Stimulated activated CD8-positive, alpha-beta memory T cell treated with anti-CD3 and anti-CD28 coated beads, Interleukin-4, amount 100 ng/mL, for 24 hours (primary cell): ENCODE results near the gene KYAT1.
"Not testable (repeated sequence)": the region's sequence is repeated elsewhere in the genome, so short reads cannot be mapped to it uniquely, and the experiment has no call there.

Experiments used
- DNase-seq: peaks from one replicate; pipeline ENCODE4 v3.0.0-alpha.2; 2020; ENCODE audit warnings: low read depth

The KYAT1 gene

GRCh38 chr9:128885376-128885775 lies 3.6 kb upstream of the KYAT1 start:
- no peak for DNase-seq

DNA sequence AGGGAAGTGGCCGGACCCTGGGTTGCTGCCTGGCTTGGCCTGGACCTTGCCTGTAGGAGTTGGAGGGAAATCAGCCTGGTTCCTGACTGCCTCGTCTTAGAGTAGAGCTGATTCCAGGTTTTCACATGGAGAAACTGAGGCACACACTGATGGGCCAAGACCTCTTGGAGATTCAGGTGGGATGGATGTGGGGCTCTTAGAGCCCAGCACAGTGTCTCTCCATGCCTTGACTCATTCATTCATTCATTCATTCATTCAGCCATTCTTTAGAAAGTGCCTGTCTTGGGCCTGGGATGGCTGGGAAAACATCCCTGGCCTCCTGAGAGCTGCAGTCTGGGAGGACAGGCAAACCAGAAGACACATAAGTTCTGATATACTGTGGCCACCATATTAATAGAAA lies 2.4 kb upstream of the KYAT1 start:
- DNase-seq = no peak

DNA sequence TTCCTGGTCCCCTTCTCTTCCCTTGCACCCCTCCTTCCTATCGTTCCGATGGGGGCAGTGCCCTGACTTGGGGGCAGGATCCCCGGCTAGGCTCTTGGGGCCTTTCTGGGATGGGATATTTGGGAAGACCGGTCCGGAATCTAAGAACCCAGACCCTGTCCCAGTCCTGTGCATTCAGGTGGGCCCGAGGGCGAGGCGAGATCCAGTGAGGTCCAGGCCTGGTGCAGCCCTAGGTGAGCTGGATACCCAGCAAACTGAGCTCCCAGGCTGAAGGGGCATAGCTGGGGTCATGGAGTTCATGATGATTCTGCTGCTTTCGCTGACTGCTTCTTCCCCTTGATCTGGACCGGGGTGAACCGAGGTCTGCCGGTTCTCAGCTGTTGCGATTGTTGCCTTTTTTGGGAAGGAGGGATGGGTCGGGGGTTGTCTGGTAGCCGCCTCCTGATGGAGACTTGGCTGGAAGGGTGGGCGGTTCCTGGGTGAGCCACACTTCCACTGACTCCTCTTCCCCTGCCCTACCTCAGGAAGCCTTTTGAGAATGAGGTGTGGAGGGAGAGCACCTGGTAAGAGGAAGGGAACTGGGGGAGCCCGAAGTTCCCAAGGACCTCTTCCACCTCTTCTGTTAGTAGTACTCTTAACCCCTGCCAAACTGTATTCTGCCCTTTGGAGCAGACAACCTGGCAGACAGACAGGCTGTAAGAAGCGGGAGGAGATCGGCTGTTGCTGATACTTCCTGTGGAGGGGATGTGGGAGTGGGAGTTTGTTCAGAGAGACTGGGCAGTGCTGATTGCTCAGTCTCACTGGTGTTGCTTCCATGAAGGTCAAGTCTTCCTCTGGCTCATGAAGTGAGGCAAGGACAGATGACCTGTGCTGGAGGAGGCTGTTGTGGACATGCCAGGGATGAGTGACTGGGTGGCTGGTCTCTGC lies 1.2 kb upstream of the KYAT1 start:
- DNase-seq = no peak

GRCh38 chr9:128877852-128878251 lies 3.9 kb downstream of the KYAT1 start:
- DNase-seq = no peak

DNA sequence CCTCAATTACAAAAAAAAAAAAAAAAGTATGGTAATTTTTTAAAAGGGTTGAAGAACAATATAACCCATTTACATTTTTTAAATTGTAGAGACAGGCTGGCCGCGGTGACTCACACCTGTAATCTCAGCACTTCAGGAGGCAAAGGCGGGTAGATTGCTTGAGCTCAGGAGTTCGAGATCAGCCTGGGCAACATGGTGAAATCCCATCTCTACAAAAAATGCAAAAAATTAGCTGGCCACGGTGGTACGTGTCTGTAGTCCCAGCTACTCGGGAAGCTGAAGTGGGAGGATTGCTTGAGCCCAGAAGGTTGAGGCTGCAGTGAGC lies 10.8 kb downstream of the KYAT1 start:
- DNase-seq = not testable (repeated sequence)

DNA sequence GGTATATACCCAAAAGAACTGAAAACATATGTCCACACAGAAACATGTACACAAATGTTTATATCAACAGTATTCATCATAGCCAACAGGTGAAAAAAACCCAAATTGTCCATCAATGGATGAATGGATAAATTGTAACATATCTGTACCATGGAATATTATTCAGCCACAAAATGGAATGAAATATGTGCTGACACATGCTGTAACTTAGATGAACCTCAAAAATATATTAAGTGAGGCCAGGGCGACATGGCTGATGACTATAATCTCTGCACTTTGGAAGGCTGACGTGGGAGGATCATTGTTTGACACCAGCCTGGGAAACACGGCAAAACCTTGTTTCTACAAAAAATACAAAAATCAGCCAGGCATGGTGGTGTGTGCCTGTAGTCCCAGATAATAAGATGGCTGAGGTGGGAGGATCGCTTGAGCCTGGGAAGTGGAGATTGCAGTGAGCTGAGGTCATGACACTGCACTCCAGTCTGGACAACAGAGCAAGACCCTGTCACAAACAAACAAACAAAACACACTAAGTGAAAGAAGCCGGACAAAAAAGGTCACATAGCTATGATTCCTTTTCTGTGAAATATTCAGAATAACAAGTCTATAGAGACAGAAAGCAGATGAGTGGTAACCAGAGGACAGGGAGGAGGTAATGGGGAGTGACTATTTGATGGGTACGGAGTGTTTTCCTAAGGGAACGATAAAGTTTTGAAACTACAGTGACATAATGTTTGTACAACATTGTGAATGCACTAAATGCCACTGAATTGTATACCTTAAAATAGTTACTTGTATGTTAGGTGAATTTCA lies 11.4 kb downstream of the KYAT1 start:
- DNase-seq = no peak

DNA sequence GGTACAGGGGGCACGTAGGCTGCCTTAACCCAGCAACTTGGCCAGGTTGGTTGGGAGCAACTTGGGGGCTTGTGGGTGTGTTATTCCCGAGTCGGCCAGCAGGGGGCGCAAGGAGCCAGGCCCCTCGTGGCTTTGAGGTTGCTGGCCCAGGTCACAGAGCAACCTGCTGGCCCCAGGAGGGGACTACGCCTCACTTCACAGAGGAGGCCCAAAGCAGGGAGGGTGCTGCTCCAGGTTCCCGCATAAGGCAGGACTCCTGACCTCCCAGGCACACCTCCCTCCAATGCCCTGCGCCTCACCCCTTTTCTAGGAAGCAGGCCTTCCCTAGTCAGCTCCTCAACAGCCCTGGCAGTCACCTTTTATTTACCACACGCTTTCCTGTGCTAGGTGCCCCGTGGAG lies 18.1 kb downstream of the KYAT1 start:
- DNase-seq = peak; percentile 75

DNA sequence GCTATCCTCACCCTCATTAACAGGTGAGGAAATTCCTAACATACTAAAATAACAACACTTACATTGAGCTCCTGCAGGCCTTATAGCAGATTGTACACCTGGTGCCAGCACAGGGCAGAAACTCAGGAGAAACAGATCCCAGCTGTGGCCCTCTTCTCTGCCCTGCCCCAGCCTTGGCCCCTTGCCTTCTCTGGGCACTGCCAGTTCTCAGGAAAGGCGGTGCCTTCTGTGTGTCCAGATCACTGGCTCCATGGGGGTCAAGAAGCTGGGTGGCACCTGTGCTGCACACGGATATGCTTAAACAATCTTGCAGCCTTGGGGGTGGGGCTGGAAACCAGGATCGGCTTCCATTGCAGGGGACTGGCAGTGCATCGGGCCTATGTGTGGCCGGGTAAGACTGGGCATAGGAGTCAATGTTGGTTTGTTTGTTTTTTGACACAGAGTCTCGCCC lies 19.3 kb downstream of the KYAT1 start:
- no peak for DNase-seq

DNA sequence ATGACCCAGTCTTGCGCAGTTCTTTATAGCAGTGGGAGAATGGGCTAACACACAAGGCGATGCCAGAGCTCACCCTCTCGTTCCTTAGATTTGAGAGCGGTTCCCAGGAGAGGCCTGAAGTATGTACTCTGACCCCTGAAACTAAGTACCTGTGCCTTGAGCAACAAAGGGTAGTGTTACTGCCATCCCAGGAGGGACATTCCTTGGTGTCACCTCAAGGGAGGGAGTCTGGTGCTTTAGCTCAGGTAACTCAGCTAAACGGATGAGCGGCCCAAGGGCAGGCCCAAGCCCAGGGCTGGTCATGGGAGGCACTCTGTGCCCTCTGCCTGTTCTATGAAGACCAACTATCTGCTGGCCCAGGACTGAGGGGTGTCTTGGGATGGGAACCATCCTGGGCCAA lies 20.2 kb downstream of the KYAT1 start:
- DNase-seq = no peak

GRCh38 chr9:128860937-128861336 lies 20.8 kb downstream of the KYAT1 start:
- DNase-seq = no peak

- DNase-seq = not testable (repeated sequence)
Measured at GRCh38 chr9:128858476-128858875, 23.3 kb downstream of the KYAT1 start.

DNA sequence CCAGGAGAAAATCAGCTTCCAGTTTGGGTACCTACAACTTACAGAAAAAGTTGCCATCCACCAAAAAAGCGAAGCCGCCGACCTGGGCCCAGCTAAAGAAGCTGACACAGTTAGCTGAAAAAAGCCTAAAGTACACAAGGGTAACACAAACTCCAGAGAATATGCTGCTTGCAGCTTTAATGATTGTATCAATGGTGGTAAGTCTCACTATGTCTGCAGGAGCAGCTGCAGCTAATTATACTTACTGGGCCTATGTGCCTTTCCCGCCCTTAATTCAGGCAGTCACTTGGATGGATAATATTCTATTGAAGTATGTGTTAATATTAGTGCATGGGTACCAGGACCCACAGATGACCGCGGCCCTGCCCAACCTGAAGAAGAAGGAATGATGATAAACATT lies 27.3 kb downstream of the KYAT1 start:
- DNase-seq = not testable (repeated sequence)

GRCh38 chr9:128852646-128853045 lies 29.1 kb downstream of the KYAT1 start:
- not testable (repeated sequence) for DNase-seq

DNA sequence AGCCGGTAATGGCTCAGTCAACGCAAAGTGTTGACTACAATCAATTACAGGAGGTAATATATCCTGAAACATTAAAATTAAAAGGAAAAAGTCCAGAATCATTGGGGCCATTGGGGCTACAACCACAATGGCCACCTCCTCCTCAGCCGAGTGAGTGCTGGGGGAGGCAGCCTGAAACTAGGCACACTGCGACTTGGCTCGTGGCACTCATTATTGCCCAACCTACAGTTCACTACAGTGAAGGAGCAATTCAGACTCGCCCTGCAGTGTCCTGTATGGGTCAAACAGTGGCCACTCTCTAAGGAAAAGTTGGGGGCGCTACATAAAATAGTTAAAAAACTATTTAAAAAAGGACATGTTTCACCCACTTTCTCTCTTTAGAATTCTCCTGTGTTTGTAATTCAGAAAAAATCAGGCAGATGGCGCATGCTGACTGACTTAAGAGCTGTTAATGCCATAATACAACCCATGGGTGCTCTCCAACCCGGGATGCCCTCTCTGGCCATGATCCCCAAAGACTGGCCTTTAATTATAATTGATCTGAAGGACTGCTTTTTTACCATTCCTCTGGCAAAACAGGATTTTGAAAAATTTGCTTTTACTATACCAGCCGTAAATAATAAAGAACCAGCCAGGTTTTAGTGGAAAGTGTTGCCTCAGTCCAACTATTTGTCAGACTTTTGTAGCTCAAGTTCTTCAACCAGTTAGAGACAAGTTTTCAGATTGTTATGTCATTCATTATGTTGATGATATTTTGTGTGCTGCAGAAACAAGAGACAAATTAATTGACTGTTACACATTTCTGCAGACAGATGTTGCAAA lies 29.8 kb downstream of the KYAT1 start:
- not testable (repeated sequence) for DNase-seq

GRCh38 chr9:128851024-128851423 lies 30.7 kb downstream of the KYAT1 start:
- DNase-seq = not testable (repeated sequence)

DNA sequence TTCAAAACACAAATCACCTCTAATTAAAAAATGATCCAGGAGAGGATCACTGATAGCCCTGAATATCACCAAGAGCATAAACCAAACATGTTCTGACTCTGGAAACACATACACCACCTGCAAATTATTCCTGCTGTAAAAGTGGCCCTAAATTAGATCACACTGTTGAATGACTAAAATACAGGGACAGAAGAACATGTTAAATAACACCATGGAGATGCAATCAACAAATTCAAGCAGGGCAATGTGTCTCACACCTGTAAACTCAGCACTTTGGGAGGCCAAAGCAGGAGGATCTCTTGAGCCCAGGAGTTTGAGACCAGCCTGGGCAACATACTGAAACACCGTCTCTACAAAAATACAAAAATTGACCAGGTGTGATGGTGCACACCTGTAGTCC lies 33.9 kb downstream of the KYAT1 start:
- DNase-seq = no peak

DNA sequence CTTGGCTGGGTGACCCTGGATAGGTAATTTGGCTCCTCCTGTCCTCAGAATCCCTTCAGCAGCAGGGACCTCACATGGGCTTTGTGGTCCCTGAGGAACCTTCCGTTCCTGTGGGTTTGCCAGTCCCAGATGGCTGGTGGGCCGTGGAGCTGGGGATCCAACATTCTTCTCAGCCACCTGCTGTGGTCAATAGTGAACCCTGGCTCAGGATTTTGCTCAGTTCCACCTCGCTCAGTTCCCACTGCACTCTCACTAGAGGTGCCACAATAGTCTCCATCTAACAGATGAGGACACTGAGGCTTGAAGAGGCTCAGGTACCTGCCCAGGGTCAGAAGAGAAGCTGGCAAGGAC lies 35.1 kb downstream of the KYAT1 start:
- no peak for DNase-seq

DNA sequence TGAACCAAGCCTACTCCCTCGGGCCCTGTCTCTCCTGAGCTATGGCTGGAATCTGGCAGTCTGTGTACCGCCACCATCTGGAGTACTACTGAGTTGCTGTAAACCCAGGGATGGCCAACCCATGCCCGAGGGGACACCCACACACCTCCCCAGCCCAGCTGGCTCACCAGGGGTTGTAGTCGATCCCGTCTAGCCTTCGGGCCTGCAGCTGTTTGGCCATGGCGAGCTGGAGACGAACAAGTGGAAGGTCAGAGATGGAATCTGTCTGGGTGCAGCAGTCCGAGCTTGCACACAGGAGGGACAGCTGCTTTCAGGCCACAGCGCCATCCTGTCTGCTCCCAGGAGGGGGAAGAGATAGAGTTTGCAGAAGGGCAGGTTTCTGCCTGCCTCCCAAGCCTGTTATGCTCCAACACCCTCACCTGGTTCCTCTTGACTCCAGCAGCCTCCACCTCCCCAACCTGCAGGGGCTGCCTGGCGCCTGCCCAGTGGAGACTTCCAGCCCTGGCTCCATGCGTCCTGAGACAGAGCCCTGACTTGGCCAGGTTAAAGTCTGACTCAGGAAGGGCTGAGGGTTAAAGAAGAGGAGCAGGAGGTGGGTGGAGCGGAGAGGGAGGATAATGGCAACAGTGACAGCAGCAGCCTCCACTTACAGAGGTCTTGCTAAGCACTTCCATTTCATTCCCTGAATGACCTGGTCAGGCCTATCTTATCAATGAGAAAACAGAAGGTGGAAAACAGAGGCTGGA lies 36.4 kb downstream of the KYAT1 start:
- DNase-seq = no peak

- not testable (repeated sequence) for DNase-seq
Measured at GRCh38 chr9:128843171-128843570, 38.6 kb downstream of the KYAT1 start.

GRCh38 chr9:128841694-128842492 lies 39.9 kb downstream of the KYAT1 start:
- no peak for DNase-seq

DNA sequence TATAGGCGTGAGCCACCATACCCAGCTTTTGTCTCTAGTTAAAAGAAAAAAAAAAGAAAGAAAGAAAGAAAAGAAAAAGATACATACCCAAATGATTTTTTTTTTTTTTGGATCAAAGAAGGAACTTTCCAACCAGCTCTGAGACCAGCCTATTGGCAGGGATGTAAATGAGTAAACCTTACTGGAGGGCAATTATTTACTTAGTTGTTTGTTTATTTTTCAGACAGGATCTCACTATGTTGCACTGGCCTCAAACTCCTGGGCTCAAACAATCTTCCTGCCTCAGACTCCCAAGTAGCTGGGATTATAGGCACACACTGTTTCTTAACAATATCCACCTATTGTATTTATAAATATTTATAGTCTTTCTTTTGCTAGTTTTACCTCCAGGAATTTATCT lies 41.2 kb downstream of the KYAT1 start:
- no peak for DNase-seq
